Measurements from ENCODE around the gene DOCK7.

DOCK7 gene

GRCh38 chr1:62509028-62509427, 179.2 kb downstream of the DOCK7 start:
- Histone ChIP-seq H2BK15ac (ENCODE audit: low read depth, poor library complexity, severe bottlenecking) (no peak overlapping the region), H3K4me1 (ENCODE audit: control insufficient read depth, insufficient read depth, low read depth, low read length) (no peaks in the 10 kb centered on the region), H3K9ac (ENCODE audit: low read length) (no peak overlapping the region), H3K4me3 (ENCODE audit: insufficient read depth in 1 of 2, low read depth in 1 of 2, low read length in 2 of 2) (no peak overlapping the region), H3K4ac (ENCODE audit: low read depth in 1 of 2, low read length in 2 of 2) (no peak overlapping the region), H3K27ac (ENCODE audit: low read length, poor library complexity, severe bottlenecking) (no peak overlapping the region), H3K4me2 (ENCODE audit: low read length, poor library complexity, severe bottlenecking) (no peak overlapping the region), H2AFZ (ENCODE audit: low read depth, low read length) (no peak overlapping the region), H3K79me1 (replicated peaks; ENCODE audit: low read length, poor library complexity, severe bottlenecking) (no peaks in the 10 kb centered on the region), H3K27me3 (ENCODE audit: control insufficient read depth in 1 of 2, insufficient read depth in 1 of 2, low read length in 2 of 2) (no peaks in the 10 kb centered on the region), H4K8ac (ENCODE audit: low read length) (no peak overlapping the region), H2BK120ac (ENCODE audit: low read depth, low read length) (no peak overlapping the region), H4K91ac (ENCODE audit: low read length) (no peak overlapping the region), H3K18ac (ENCODE audit: low read depth in 1 of 2, low read length in 2 of 2) (no peak overlapping the region), H3K36me3 (ENCODE audit: control insufficient read depth in 1 of 2, insufficient read depth in 2 of 2, low read depth in 1 of 2, low read length in 2 of 2) (peaks cover 3 to 70% of the 10 kb centered on the region in 2 experiments), H2BK12ac (ENCODE audit: low read length in 2 of 2) (no peak overlapping the region), H3K14ac (ENCODE audit: low read length in 2 of 2) (no peak overlapping the region), H3K9me3 (ENCODE audit: control insufficient read depth, low read length) (no peaks in the 10 kb centered on the region), H3K23ac (ENCODE audit: low read length in 2 of 2) (no peak overlapping the region), H2AK5ac (ENCODE audit: low read length, severe bottlenecking) (no peak overlapping the region), H2BK5ac (ENCODE audit: low read depth, low read length, poor library complexity, severe bottlenecking) (no peak overlapping the region)
- WGBS: 83% methylated on average over 1 of the region's 1 CpG
- no peak for DNase-seq

GRCh38 chr1:62508187-62508758, 179.9 kb downstream of the DOCK7 start:
- Histone ChIP-seq H3K4me1 (ENCODE audit: control insufficient read depth, insufficient read depth, low read depth, low read length) (no peaks in the 10 kb centered on the region), H3K27me3 (ENCODE audit: control insufficient read depth in 1 of 2, insufficient read depth in 1 of 2, low read length in 2 of 2) (no peaks in the 10 kb centered on the region), H3K4me2 (ENCODE audit: low read length, poor library complexity, severe bottlenecking) (no peak overlapping the region), H2AK5ac (ENCODE audit: low read length, severe bottlenecking) (no peak overlapping the region), H4K91ac (ENCODE audit: low read length) (no peak overlapping the region), H3K23ac (ENCODE audit: low read length in 2 of 2) (no peak overlapping the region), H3K79me1 (replicated peaks; ENCODE audit: low read length, poor library complexity, severe bottlenecking) (no peaks in the 10 kb centered on the region), H3K9me3 (ENCODE audit: control insufficient read depth, low read length) (no peaks in the 10 kb centered on the region), H3K18ac (ENCODE audit: low read depth in 1 of 2, low read length in 2 of 2) (no peak overlapping the region), H3K14ac (ENCODE audit: low read length in 2 of 2) (no peak overlapping the region), H2BK15ac (ENCODE audit: low read depth, poor library complexity, severe bottlenecking) (no peak overlapping the region), H2AFZ (ENCODE audit: low read depth, low read length) (no peak overlapping the region), H3K9ac (ENCODE audit: low read length) (no peak overlapping the region), H2BK12ac (ENCODE audit: low read length in 2 of 2) (no peak overlapping the region), H3K4me3 (ENCODE audit: insufficient read depth in 1 of 2, low read depth in 1 of 2, low read length in 2 of 2) (no peak overlapping the region), H4K8ac (ENCODE audit: low read length) (no peak overlapping the region), H3K4ac (ENCODE audit: low read depth in 1 of 2, low read length in 2 of 2) (no peak overlapping the region), H3K27ac (ENCODE audit: low read length, poor library complexity, severe bottlenecking) (no peak overlapping the region), H2BK5ac (ENCODE audit: low read depth, low read length, poor library complexity, severe bottlenecking) (no peak overlapping the region), H3K36me3 (ENCODE audit: control insufficient read depth in 1 of 2, insufficient read depth in 2 of 2, low read depth in 1 of 2, low read length in 2 of 2) (peaks cover 3 to 65% of the 10 kb centered on the region in 2 experiments), H2BK120ac (ENCODE audit: low read depth, low read length) (no peak overlapping the region)
- DNase-seq: peak; percentile 55
- no CpG with 5 or more reads among the region's 1 CpG for WGBS

GRCh38 chr1:62500210-62500609, 188.0 kb downstream of the DOCK7 start:
- Histone ChIP-seq H4K91ac (ENCODE audit: low read length) (no peak overlapping the region), H3K79me1 (replicated peaks; ENCODE audit: low read length, poor library complexity, severe bottlenecking) (peaks cover 2% of the 10 kb centered on the region), H3K27ac (ENCODE audit: low read length, poor library complexity, severe bottlenecking) (no peak overlapping the region), H2BK5ac (ENCODE audit: low read depth, low read length, poor library complexity, severe bottlenecking) (no peak overlapping the region), H2BK15ac (ENCODE audit: low read depth, poor library complexity, severe bottlenecking) (no peak overlapping the region), H3K27me3 (ENCODE audit: control insufficient read depth in 1 of 2, insufficient read depth in 1 of 2, low read length in 2 of 2) (no peaks in the 10 kb centered on the region), H3K9me3 (ENCODE audit: control insufficient read depth, low read length) (no peaks in the 10 kb centered on the region), H3K4ac (ENCODE audit: low read depth in 1 of 2, low read length in 2 of 2) (no peak overlapping the region), H2AK5ac (ENCODE audit: low read length, severe bottlenecking) (no peak overlapping the region), H3K36me3 (ENCODE audit: control insufficient read depth in 1 of 2, insufficient read depth in 2 of 2, low read depth in 1 of 2, low read length in 2 of 2) (peaks cover 7 to 42% of the 10 kb centered on the region in 2 experiments), H3K4me2 (ENCODE audit: low read length, poor library complexity, severe bottlenecking) (no peak overlapping the region), H3K4me3 (ENCODE audit: insufficient read depth in 1 of 2, low read depth in 1 of 2, low read length in 2 of 2) (no peak overlapping the region), H2BK120ac (ENCODE audit: low read depth, low read length) (no peak overlapping the region), H3K14ac (ENCODE audit: low read length in 2 of 2) (no peak overlapping the region), H3K23ac (ENCODE audit: low read length in 2 of 2) (no peak overlapping the region), H3K4me1 (ENCODE audit: control insufficient read depth, insufficient read depth, low read depth, low read length) (no peaks in the 10 kb centered on the region), H2AFZ (ENCODE audit: low read depth, low read length) (no peak overlapping the region), H2BK12ac (ENCODE audit: low read length in 2 of 2) (no peak overlapping the region), H3K18ac (ENCODE audit: low read depth in 1 of 2, low read length in 2 of 2) (no peak overlapping the region), H4K8ac (ENCODE audit: low read length) (no peak overlapping the region), H3K9ac (ENCODE audit: low read length) (no peak overlapping the region)
- DNase-seq: no peak

GRCh38 chr1:62494137-62494536, 194.0 kb downstream of the DOCK7 start:
- no peak overlapping the region for H3K23ac ChIP-seq (ENCODE audit: low read length in 2 of 2)
- no peak overlapping the region for H3K18ac ChIP-seq (ENCODE audit: low read depth in 1 of 2, low read length in 2 of 2)
- H3K14ac ChIP-seq (ENCODE audit: low read length in 2 of 2): no peak overlapping the region
- peaks cover 6 to 74% of the 10 kb centered on the region in 2 experiments for H3K36me3 ChIP-seq (ENCODE audit: control insufficient read depth in 1 of 2, insufficient read depth in 2 of 2, low read depth in 1 of 2, low read length in 2 of 2)
- no peak overlapping the region for H2BK5ac ChIP-seq (ENCODE audit: low read depth, low read length, poor library complexity, severe bottlenecking)
- no peak overlapping the region for H2AK5ac ChIP-seq (ENCODE audit: low read length, severe bottlenecking)
- no peak overlapping the region for H2BK120ac ChIP-seq (ENCODE audit: low read depth, low read length)
- H3K79me1 ChIP-seq (replicated peaks; ENCODE audit: low read length, poor library complexity, severe bottlenecking): peaks cover 2% of the 10 kb centered on the region
- no peak overlapping the region for H2BK12ac ChIP-seq (ENCODE audit: low read length in 2 of 2)
- no peak overlapping the region for H3K4me2 ChIP-seq (ENCODE audit: low read length, poor library complexity, severe bottlenecking)
- H3K27me3 ChIP-seq (ENCODE audit: control insufficient read depth in 1 of 2, insufficient read depth in 1 of 2, low read length in 2 of 2): no peaks in the 10 kb centered on the region
- no peak overlapping the region for H4K8ac ChIP-seq (ENCODE audit: low read length)
- no peak for DNase-seq
- no peak overlapping the region for H3K9ac ChIP-seq (ENCODE audit: low read length)
- no peak overlapping the region for H2AFZ ChIP-seq (ENCODE audit: low read depth, low read length)
- H3K4me1 ChIP-seq (ENCODE audit: control insufficient read depth, insufficient read depth, low read depth, low read length): no peaks in the 10 kb centered on the region
- no peaks in the 10 kb centered on the region for H3K9me3 ChIP-seq (ENCODE audit: control insufficient read depth, low read length)
- WGBS: 99% methylated on average over 3 of the region's 4 CpGs
- H3K4me3 ChIP-seq (ENCODE audit: insufficient read depth in 1 of 2, low read depth in 1 of 2, low read length in 2 of 2): no peak overlapping the region
- H4K91ac ChIP-seq (ENCODE audit: low read length): no peak overlapping the region
- H3K4ac ChIP-seq (ENCODE audit: low read depth in 1 of 2, low read length in 2 of 2): no peak overlapping the region
- H2BK15ac ChIP-seq (ENCODE audit: low read depth, poor library complexity, severe bottlenecking): no peak overlapping the region
- no peak overlapping the region for H3K27ac ChIP-seq (ENCODE audit: low read length, poor library complexity, severe bottlenecking)

All from mesenchymal stem cell (in vitro differentiated cells and primary cell).